SK-N-SH (cell line): ENCODE results near the gene DNAH7. TPM values are rescaled to one million over a fixed set of nuclear protein-coding genes. Genes with fewer than 3 reads are reported as not detected.

ENCODE experiments used
- CTCF ChIA-PET: fragments of 300-600, 350-600 bp; formaldehyde crosslinking; extraction: SDS; loops from one replicate; lab custom pipeline; 2021; lab: Yijun Ruan, JAX
- POLR2A ChIA-PET: fragments of 350-600 bp; sonication (Branson Sonifier 250); formaldehyde crosslinking; extraction: SDS; loops from one replicate; lab custom pipeline; 2020; ENCODE audit warnings: antibody characterized with exemption, inconsistent platforms; lab: Yijun Ruan, JAX
- DNase-seq: peaks from one replicate; pipeline ENCODE4 v3.0.0; 2012
- H2AFZ ChIP-seq: fragments of 200-600 bp; sonication (generic); 2 replicates; pipeline ENCODE4 v1.8.1; 2016; ENCODE audit warnings: antibody characterized with exemption, mild to moderate bottlenecking, low read depth
- H3F3A ChIP-seq: fragments of 200-600 bp; sonication (generic); replicated peaks from 2 replicates; pipeline ENCODE3; 2016; ENCODE audit warnings: antibody characterized with exemption, mild to moderate bottlenecking; ENCODE audit not compliant: insufficient read depth
- H3K27ac ChIP-seq, 2 experiments: fragments of 200-500 bp in 1 of 2; fragments of 200-600 bp in 1 of 2; sonication (Bioruptor generic) in 1 of 2; sonication (generic), shearing (Covaris generic) in 1 of 2; 2 replicates each; pipeline versions ENCODE4 v1.5.1 to v1.6.1; 2014 to 2016; ENCODE audit warnings: low read depth in 2 of 2, inconsistent platforms in 1 of 2, low read length in 1 of 2, mild to moderate bottlenecking in 1 of 2, mixed read lengths in 1 of 2
- H3K27me3 ChIP-seq: fragments of 200-600 bp; sonication (generic), shearing (Covaris generic); 2 replicates; pipeline ENCODE4 v1.6.1; 2016; ENCODE audit warnings: mixed run types; ENCODE audit not compliant: insufficient read depth
- H3K36me3 ChIP-seq, 2 experiments: fragments of 200-500 bp in 1 of 2; fragments of 200-600 bp in 1 of 2; sonication (Bioruptor generic) in 1 of 2; sonication (generic) in 1 of 2; replicated peaks in 1 of 2; 2 replicates each; pipeline versions ENCODE3 to v1.5.1; 2014 to 2016; ENCODE audit warnings: low read length in 1 of 2, mild to moderate bottlenecking in 1 of 2; ENCODE audit not compliant: insufficient read depth in 2 of 2, control insufficient read depth in 1 of 2
- H3K4me1 ChIP-seq, 2 experiments: fragments of 200-500 bp in 1 of 2; fragments of 200-600 bp in 1 of 2; sonication (Bioruptor generic) in 1 of 2; sonication (generic), shearing (Covaris generic) in 1 of 2; 2 replicates each; pipeline versions ENCODE4 v1.5.1 to v1.6.1; 2014 to 2016; ENCODE audit warnings: low read depth in 1 of 2, low read length in 1 of 2, mixed run types in 1 of 2; ENCODE audit not compliant: insufficient read depth in 2 of 2, control insufficient read depth in 1 of 2
- H3K4me2 ChIP-seq: fragments of 200-600 bp; sonication (generic), shearing (Covaris generic); 2 replicates; pipeline ENCODE4 v1.6.1; 2017; ENCODE audit warnings: mixed run types
- H3K4me3 ChIP-seq, 2 experiments: fragments of 200-500 bp in 1 of 2; fragments of 200-600 bp in 1 of 2; sonication (Bioruptor generic) in 1 of 2; sonication (generic), shearing (Covaris generic) in 1 of 2; 2 replicates each; pipeline versions ENCODE4 v1.5.1 to v1.8.1; 2014 to 2016; ENCODE audit warnings: low read depth in 2 of 2, inconsistent platforms in 1 of 2, low read length in 1 of 2, mild to moderate bottlenecking in 1 of 2, mixed read lengths in 1 of 2, moderate library complexity in 1 of 2
- H3K79me2 ChIP-seq: fragments of 200-600 bp; sonication (generic); 2 replicates; pipeline ENCODE4 v1.8.1; 2017; ENCODE audit warnings: mild to moderate bottlenecking; ENCODE audit not compliant: insufficient read depth
- H3K9ac ChIP-seq: fragments of 200-600 bp; sonication (generic); 2 replicates; pipeline ENCODE4 v1.6.1; 2017; ENCODE audit warnings: mixed run types
- H3K9me2 ChIP-seq: fragments of 200-600 bp; sonication (generic); 2 replicates; pipeline ENCODE4 v1.6.1; 2017; ENCODE audit warnings: mixed run types
- H3K9me3 ChIP-seq: fragments of 200-600 bp; sonication (generic); 2 replicates; pipeline ENCODE4 v1.6.1; 2017; ENCODE audit warnings: mixed run types, mild to moderate bottlenecking, moderate library complexity
- H4K20me1 ChIP-seq: fragments of 200-600 bp; sonication (generic); 2 replicates; pipeline ENCODE4 v1.6.1; 2017; ENCODE audit warnings: mild to moderate bottlenecking, mixed run types; ENCODE audit not compliant: insufficient read depth
- ELF1 ChIP-seq: IDR thresholded peaks from 2 replicates; pipeline ENCODE4 v1.4.0; 2012
- FOXM1 ChIP-seq: IDR thresholded peaks from 2 replicates; pipeline ENCODE4 v1.4.0; 2012; ENCODE audit warnings: low read depth, mild to moderate bottlenecking
- GATA2 ChIP-seq: sonication (generic); formaldehyde crosslinking; IDR thresholded peaks from 2 replicates; pipeline ENCODE4 v1.5.0; 2020; ENCODE audit warnings: mild to moderate bottlenecking, missing genetic modification reagents
- MEF2A ChIP-seq: IDR thresholded peaks from 2 replicates; pipeline ENCODE4 v1.4.0; 2012; ENCODE audit warnings: low read depth, borderline replicate concordance
- MXI1 ChIP-seq: IDR thresholded peaks from 2 replicates; pipeline ENCODE4 v1.6.1; 2012; ENCODE audit warnings: mild to moderate bottlenecking, low read depth, low read length, improper control_type of control experiment
- NRF1 ChIP-seq: IDR thresholded peaks from 2 replicates; pipeline ENCODE4 v1.6.1; 2012; ENCODE audit warnings: low read depth, mild to moderate bottlenecking, low read length
- POLR2AphosphoS5 ChIP-seq: IDR thresholded peaks from 2 replicates; pipeline ENCODE4 v1.6.1; 2012; ENCODE audit warnings: low read depth, low read length
- RAD21 ChIP-seq: IDR thresholded peaks from 2 replicates; pipeline ENCODE4 v1.6.1; 2012; ENCODE audit warnings: mild to moderate bottlenecking, low read length
- RCOR1 ChIP-seq: fragments of 150-350 bp; IDR thresholded peaks from 2 replicates; pipeline ENCODE4 v1.6.1; 2017; ENCODE audit warnings: antibody characterized with exemption, low read length
- RFX5 ChIP-seq: IDR thresholded peaks from 2 replicates; pipeline ENCODE4 v1.6.1; 2012; ENCODE audit warnings: mild to moderate bottlenecking, improper control_type of control experiment, low read length
- SMC3 ChIP-seq: IDR thresholded peaks from 2 replicates; pipeline ENCODE4 v1.6.1; 2012; ENCODE audit warnings: low read depth, low read length, improper control_type of control experiment
- TAF1 ChIP-seq: IDR thresholded peaks from 2 replicates; pipeline ENCODE4 v1.6.1; 2012; ENCODE audit warnings: low read depth, mild to moderate bottlenecking, low read length, moderate library complexity, borderline replicate concordance
- TCF12 ChIP-seq: IDR thresholded peaks from 2 replicates; pipeline ENCODE4 v1.4.0; 2012
- YY1 ChIP-seq: IDR thresholded peaks from 2 replicates; pipeline ENCODE4 v1.4.0; 2012; ENCODE audit warnings: low read depth, mild to moderate bottlenecking
- WGBS: methylation state at CpG from one replicate; pipeline ENCODE4 v1.1.6; 2017; ENCODE audit warnings: low lambda C conversion rate; 5-methylcytosine and 5-hydroxymethylcytosine counted together
- polyA plus RNA-seq, 3 experiments: library from polyadenylated mRNA; depleted of rRNA; stranded (reverse); fragments of >200 nt; gene quantifications; 2 replicates each; pipeline ENCODE4 v1.2.3, GENCODE V29; 2012
- TF ChIP-seq, protein P1 (sequence below): IDR thresholded peaks from 2 replicates; pipeline ENCODE4 v1.4.0; 2012; ENCODE audit warnings: low read depth

DNAH7 gene
- polyA plus RNA-seq, 1 of the 3 experiments (the other 2 are of a cell fraction) = 1.2 TPM

DNA sequence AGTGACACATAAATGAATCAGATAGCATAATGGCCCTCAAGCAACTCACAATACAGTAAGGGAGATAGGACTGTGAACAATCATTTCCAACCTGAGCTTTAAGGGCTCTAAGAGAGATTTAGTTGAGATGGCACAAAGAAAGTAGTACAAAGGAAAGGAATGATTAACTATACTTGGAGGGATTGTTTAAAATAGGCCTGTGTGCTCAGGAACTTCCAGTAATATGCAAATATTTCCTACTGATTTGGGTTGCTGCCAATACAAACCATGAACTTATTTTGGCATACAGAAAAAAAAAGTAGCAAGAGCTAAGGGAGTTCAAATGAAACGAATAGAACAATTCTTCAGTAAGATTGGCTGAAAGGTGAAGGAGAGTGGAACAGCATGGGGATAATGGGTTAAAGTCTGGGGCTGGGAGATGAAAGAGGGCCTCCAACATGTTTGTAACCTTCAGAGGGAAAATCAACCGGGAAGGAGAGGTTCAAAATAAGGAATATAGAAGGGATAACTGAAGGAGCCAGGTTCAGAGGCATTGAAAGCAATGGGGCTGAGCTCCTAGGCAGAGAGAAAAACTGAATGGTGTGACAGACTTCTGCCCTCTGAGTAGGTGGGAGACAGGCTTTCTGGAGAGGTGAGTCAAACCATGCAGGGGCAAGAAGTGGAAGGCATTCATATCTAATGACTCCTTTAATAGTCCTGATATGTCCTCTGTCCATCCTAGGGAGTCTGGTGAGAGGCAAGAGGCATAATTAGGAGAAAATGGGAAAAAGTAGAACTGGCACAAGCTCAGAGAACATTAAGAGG is 83.5 kb downstream of the DNAH7 start:
- Histone ChIP-seq H4K20me1 (no peaks in the 10 kb centered on the region), H3F3A (no peaks in the 10 kb centered on the region), H3K9ac (no peak overlapping the region), H3K36me3 (no peaks in the 10 kb centered on the region), H2AFZ (no peak overlapping the region), H3K9me3 (no peaks in the 10 kb centered on the region), H3K27me3 (no peaks in the 10 kb centered on the region), H3K27ac (no peak overlapping the region), H3K79me2 (no peaks in the 10 kb centered on the region), H3K4me2 (no peak overlapping the region), H3K9me2 (peaks cover 4% of the 10 kb centered on the region; the same call in 1 of the 2 replicates), H3K4me3 (no peak overlapping the region), H3K4me1 (no peaks in the 10 kb centered on the region)
- DNase-seq = no peak
- POLR2A ChIA-PET = no interaction called here
- no peak for TF ChIP-seq TCF12
- no peak for TF ChIP-seq YY1
- no peak for TF ChIP-seq RCOR1
- TF ChIP-seq MXI1 = no peak
- TF ChIP-seq TAF1 = no peak
- TF ChIP-seq POLR2AphosphoS5 = no peak
- TF ChIP-seq ELF1 = no peak
- no peak for TF ChIP-seq RAD21
- TF ChIP-seq GATA2 (CRISPR knock-in tag) = no peak
- no peak for TF ChIP-seq FOXM1
- CTCF ChIA-PET = interaction anchor here (1.0 kb wide), 1 partner anchor 82 kb away, joined by 3 read pairs; no protein-coding TSS in a partner anchor
- WGBS = 33% methylated on average over 2 of the region's 2 CpGs

DNA sequence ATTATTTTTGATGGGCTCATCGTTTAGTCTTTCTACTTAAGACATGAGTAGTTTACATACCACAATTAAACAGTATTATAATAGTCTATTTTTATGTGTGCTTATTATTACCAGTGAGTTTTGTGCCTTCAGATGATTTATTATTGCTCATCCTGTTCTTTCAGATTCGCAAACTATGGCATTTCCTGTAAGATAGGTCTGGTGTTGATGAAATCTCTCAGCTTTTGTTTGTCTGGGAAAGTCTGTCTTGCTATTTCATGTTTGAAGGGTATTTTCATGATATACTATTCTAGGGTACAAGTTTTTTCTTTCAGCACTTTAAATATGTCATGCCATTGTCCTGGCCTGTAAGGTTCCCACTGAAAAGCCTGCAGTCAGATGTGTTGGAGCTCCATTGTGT is 101.3 kb downstream of the DNAH7 start:
- Histone ChIP-seq H3K4me1 (peaks cover 0 to 12% of the 10 kb centered on the region in 2 experiments; a peak in 1 of 4 replicates), H3K4me3 (no peak overlapping the region), H3K79me2 (no peaks in the 10 kb centered on the region), H3F3A (no peaks in the 10 kb centered on the region), H3K36me3 (no peaks in the 10 kb centered on the region), H3K9me3 (no peaks in the 10 kb centered on the region), H3K27ac (no peak overlapping the region), H3K9ac (no peak overlapping the region), H3K27me3 (no peaks in the 10 kb centered on the region), H3K4me2 (no peak overlapping the region), H3K9me2 (no peaks in the 10 kb centered on the region), H4K20me1 (no peaks in the 10 kb centered on the region), H2AFZ (no peak overlapping the region)
- TF ChIP-seq POLR2AphosphoS5 (no peak), NRF1 (no peak), GATA2 (CRISPR knock-in tag) (no peak), RFX5 (no peak), RAD21 (no peak), SMC3 (no peak), ELF1 (no peak), YY1 (no peak), FOXM1 (no peak), MEF2A (no peak)
- TF ChIP-seq, protein P1, sequence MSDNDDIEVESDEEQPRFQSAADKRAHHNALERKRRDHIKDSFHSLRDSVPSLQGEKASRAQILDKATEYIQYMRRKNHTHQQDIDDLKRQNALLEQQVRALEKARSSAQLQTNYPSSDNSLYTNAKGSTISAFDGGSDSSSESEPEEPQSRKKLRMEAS = no peak
- no peak for DNase-seq
- ChIA-PET CTCF (no interaction called here), POLR2A (no interaction called here)
- 50% methylated on average over 2 of the region's 2 CpGs for WGBS
